ENCODE measurements around the gene ABCC3. TPM values are rescaled to one million over a fixed set of nuclear protein-coding genes. Genes with fewer than 3 reads are reported as not detected.

The ABCC3 gene
- total and polyA plus RNA-seq, 9 of the 15 experiments (the other 6 are each of a cell fraction or from before 2014, with no cell fraction given), result 0.03 to 1.6 (median 0.42) TPM; not detected in 5

DNA sequence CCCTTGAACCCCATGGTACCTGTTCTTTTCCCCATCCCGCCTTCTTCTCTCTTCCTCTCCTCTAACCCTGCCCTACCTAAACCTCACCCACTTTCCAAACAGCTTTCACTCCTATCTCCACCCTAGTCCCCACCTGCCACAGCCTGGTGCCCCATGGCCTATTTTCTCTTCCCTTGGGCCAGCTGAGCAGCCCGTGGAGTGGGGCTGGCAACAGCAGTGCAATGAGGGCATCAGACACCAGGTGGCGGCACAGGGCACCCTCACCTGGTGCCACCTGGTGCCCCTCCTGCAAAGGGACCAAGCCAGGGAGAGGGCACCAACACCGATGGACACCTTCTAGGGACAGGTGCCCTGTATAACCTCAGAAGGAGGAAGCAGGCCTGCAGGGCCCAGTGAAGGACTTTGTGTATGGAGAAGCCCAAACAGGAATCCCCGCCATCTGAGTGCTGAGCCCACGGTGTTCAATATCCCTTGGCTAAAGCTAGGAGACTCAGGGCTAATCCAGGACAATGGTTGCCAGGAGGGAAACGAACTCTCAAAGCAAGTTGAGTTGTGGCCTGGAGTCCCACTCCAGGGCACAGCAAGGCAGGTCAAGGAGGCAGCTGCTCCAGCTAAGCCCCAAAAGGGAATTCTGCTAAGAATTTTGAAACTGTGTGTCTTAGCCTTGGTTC is 4.0 kb upstream of the ABCC3 start (continued):
- TF ChIP-seq, protein P1, sequence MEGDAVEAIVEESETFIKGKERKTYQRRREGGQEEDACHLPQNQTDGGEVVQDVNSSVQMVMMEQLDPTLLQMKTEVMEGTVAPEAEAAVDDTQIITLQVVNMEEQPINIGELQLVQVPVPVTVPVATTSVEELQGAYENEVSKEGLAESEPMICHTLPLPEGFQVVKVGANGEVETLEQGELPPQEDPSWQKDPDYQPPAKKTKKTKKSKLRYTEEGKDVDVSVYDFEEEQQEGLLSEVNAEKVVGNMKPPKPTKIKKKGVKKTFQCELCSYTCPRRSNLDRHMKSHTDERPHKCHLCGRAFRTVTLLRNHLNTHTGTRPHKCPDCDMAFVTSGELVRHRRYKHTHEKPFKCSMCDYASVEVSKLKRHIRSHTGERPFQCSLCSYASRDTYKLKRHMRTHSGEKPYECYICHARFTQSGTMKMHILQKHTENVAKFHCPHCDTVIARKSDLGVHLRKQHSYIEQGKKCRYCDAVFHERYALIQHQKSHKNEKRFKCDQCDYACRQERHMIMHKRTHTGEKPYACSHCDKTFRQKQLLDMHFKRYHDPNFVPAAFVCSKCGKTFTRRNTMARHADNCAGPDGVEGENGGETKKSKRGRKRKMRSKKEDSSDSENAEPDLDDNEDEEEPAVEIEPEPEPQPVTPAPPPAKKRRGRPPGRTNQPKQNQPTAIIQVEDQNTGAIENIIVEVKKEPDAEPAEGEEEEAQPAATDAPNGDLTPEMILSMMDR (IDR thresholded peaks at IDR 0.05 in 2 of 3, conservative IDR thresholded peaks at IDR 0.05 in 1 of 3; ENCODE audit: insufficient read depth in 2 of 3, low read depth in 1 of 3, low read length in 3 of 3), result peak; percentile 66 to 76 (median 72)
- TF ChIP-seq RBM39 (optimal IDR thresholded peaks at IDR 0.05; ENCODE audit: low read depth, low read length) (no peak), ZNF354B (CRISPR knock-in tag; IDR thresholded peaks at IDR 0.05) (no peak), CREBBP (IDR thresholded peaks at IDR 0.05; ENCODE audit: low read depth, low read length) (no peak), MAFG (tag; conservative IDR thresholded peaks at IDR 0.05) (no peak), HDGF (IDR thresholded peaks at IDR 0.05) (no peak)
- TF ChIP-seq, protein P2, sequence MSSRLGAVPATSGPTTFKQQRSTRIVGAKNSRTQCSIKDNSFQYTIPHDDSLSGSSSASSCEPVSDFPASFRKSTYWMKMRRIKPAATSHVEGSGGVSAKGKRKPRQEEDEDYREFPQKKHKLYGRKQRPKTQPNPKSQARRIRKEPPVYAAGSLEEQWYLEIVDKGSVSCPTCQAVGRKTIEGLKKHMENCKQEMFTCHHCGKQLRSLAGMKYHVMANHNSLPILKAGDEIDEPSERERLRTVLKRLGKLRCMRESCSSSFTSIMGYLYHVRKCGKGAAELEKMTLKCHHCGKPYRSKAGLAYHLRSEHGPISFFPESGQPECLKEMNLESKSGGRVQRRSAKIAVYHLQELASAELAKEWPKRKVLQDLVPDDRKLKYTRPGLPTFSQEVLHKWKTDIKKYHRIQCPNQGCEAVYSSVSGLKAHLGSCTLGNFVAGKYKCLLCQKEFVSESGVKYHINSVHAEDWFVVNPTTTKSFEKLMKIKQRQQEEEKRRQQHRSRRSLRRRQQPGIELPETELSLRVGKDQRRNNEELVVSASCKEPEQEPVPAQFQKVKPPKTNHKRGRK (tag; IDR thresholded peaks at IDR 0.05), result peak; percentile 23; the same call in 1 of the 2 replicates
- TF ChIP-seq, protein P3, sequence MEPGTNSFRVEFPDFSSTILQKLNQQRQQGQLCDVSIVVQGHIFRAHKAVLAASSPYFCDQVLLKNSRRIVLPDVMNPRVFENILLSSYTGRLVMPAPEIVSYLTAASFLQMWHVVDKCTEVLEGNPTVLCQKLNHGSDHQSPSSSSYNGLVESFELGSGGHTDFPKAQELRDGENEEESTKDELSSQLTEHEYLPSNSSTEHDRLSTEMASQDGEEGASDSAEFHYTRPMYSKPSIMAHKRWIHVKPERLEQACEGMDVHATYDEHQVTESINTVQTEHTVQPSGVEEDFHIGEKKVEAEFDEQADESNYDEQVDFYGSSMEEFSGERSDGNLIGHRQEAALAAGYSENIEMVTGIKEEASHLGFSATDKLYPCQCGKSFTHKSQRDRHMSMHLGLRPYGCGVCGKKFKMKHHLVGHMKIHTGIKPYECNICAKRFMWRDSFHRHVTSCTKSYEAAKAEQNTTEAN (CRISPR knock-in tag; IDR thresholded peaks at IDR 0.05), result no peak
- TF ChIP-seq, protein P4, sequence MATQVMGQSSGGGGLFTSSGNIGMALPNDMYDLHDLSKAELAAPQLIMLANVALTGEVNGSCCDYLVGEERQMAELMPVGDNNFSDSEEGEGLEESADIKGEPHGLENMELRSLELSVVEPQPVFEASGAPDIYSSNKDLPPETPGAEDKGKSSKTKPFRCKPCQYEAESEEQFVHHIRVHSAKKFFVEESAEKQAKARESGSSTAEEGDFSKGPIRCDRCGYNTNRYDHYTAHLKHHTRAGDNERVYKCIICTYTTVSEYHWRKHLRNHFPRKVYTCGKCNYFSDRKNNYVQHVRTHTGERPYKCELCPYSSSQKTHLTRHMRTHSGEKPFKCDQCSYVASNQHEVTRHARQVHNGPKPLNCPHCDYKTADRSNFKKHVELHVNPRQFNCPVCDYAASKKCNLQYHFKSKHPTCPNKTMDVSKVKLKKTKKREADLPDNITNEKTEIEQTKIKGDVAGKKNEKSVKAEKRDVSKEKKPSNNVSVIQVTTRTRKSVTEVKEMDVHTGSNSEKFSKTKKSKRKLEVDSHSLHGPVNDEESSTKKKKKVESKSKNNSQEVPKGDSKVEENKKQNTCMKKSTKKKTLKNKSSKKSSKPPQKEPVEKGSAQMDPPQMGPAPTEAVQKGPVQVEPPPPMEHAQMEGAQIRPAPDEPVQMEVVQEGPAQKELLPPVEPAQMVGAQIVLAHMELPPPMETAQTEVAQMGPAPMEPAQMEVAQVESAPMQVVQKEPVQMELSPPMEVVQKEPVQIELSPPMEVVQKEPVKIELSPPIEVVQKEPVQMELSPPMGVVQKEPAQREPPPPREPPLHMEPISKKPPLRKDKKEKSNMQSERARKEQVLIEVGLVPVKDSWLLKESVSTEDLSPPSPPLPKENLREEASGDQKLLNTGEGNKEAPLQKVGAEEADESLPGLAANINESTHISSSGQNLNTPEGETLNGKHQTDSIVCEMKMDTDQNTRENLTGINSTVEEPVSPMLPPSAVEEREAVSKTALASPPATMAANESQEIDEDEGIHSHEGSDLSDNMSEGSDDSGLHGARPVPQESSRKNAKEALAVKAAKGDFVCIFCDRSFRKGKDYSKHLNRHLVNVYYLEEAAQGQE (IDR thresholded peaks at IDR 0.05; ENCODE audit: borderline replicate concordance), result peak; percentile 71; the same call in 1 of the 2 replicates
- TF ChIP-seq, protein P4 (CRISPR knock-in tag; IDR thresholded peaks at IDR 0.05; ENCODE audit: low read depth), result no peak
- TF ChIP-seq, protein P5, sequence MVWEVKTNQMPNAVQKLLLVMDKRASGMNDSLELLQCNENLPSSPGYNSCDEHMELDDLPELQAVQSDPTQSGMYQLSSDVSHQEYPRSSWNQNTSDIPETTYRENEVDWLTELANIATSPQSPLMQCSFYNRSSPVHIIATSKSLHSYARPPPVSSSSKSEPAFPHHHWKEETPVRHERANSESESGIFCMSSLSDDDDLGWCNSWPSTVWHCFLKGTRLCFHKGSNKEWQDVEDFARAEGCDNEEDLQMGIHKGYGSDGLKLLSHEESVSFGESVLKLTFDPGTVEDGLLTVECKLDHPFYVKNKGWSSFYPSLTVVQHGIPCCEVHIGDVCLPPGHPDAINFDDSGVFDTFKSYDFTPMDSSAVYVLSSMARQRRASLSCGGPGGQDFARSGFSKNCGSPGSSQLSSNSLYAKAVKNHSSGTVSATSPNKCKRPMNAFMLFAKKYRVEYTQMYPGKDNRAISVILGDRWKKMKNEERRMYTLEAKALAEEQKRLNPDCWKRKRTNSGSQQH (CRISPR knock-in tag; IDR thresholded peaks at IDR 0.05), result no peak
